HepG2 (cell line): ENCODE results near the gene CCDC57. TPM values are rescaled to one million over a fixed set of nuclear protein-coding genes. Genes with fewer than 3 reads are reported as not detected.
A peak's percentile ranks its signal among the peaks of the same experiment; 100 is the strongest.

Source experiments
- BHLHE40 ChIP-seq: IDR thresholded peaks from 2 replicates; pipeline ENCODE4 v1.6.1; 2011; ENCODE audit warnings: low read length, improper control_type of control experiment
- E2F5 ChIP-seq: sonication (generic); formaldehyde crosslinking; conservative IDR thresholded peaks from 2 replicates; pipeline ENCODE4 v1.4.0; 2020; ENCODE audit warnings: missing genetic modification reagents
- FOXC1 ChIP-seq: sonication (generic); formaldehyde crosslinking; IDR thresholded peaks from 2 replicates; pipeline ENCODE4 v1.8.0; 2022; ENCODE audit warnings: mild to moderate bottlenecking, missing genetic modification reagents, borderline replicate concordance
- GRHL1 ChIP-seq: sonication (generic); formaldehyde crosslinking; conservative IDR thresholded peaks from 2 replicates; pipeline ENCODE4 v1.8.0; 2022; ENCODE audit warnings: missing genetic modification reagents
- HNRNPK ChIP-seq: fragments of 200-400 bp; formaldehyde crosslinking; IDR thresholded peaks from 2 replicates; pipeline ENCODE4 v1.6.1; 2018; ENCODE audit warnings: low read length, low read depth, moderate library complexity, mild to moderate bottlenecking; ENCODE audit not compliant: poor library complexity, severe bottlenecking
- HOXD1 ChIP-seq: sonication (generic); formaldehyde crosslinking; IDR thresholded peaks from 2 replicates; pipeline ENCODE4 v1.5.0; 2020; ENCODE audit warnings: missing genetic modification reagents
- JARID2 ChIP-seq: sonication (generic); formaldehyde crosslinking; IDR thresholded peaks from 2 replicates; pipeline ENCODE4 v1.8.1; 2023; ENCODE audit warnings: missing genetic modification reagents, inconsistent platforms; ENCODE audit not compliant: insufficient replicate concordance
- KLF6 ChIP-seq: IDR thresholded peaks from 2 replicates; pipeline ENCODE4 v1.8.0; 2016; ENCODE audit warnings: missing biosample characterization, missing genetic modification reagents
- NAIF1 ChIP-seq: sonication (generic); formaldehyde crosslinking; IDR thresholded peaks from 2 replicates; pipeline ENCODE4 v1.5.0; 2020; ENCODE audit warnings: mild to moderate bottlenecking, missing genetic modification reagents, borderline replicate concordance
- NBN ChIP-seq: fragments of 450-650 bp; conservative IDR thresholded peaks from 2 replicates; pipeline ENCODE4 v1.6.1; 2017
- RAD51 ChIP-seq: fragments of 450-650 bp; IDR thresholded peaks from 2 replicates; pipeline ENCODE4 v1.6.1; 2016; ENCODE audit warnings: borderline replicate concordance
- RXRB ChIP-seq: IDR thresholded peaks from 2 replicates; pipeline ENCODE4 v1.6.1; 2016; ENCODE audit warnings: borderline replicate concordance, missing genetic modification reagents, missing compliant biosample characterization
- SETDB1 ChIP-seq: sonication (generic); formaldehyde crosslinking; IDR thresholded peaks from 2 replicates; pipeline ENCODE4 v1.5.1; 2020; ENCODE audit warnings: missing genetic modification reagents, mild to moderate bottlenecking, borderline replicate concordance
- ZBTB44 ChIP-seq: sonication (generic); formaldehyde crosslinking; IDR thresholded peaks from 2 replicates; pipeline ENCODE4 v1.4.0; 2020; ENCODE audit warnings: missing genetic modification reagents
- ZFP36L2 ChIP-seq: sonication (generic); formaldehyde crosslinking; IDR thresholded peaks from 2 replicates; pipeline ENCODE4 v1.4.0; 2020; ENCODE audit warnings: missing genetic modification reagents
- ZNF124 ChIP-seq: sonication (generic); formaldehyde crosslinking; IDR thresholded peaks from 2 replicates; pipeline ENCODE4 v1.4.0; 2020; ENCODE audit warnings: missing genetic modification reagents
- ZNF180 ChIP-seq: sonication (generic); formaldehyde crosslinking; IDR thresholded peaks from 2 replicates; pipeline ENCODE4 v1.4.0; 2020; ENCODE audit warnings: low read depth, missing genetic modification reagents, borderline replicate concordance
- ZNF343 ChIP-seq: sonication (generic); formaldehyde crosslinking; IDR thresholded peaks from 2 replicates; pipeline ENCODE4 v1.4.0; 2020; ENCODE audit warnings: mild to moderate bottlenecking, missing genetic modification reagents
- ZNF362 ChIP-seq: sonication (generic); formaldehyde crosslinking; IDR thresholded peaks from 2 replicates; pipeline ENCODE4 v1.4.0; 2020; ENCODE audit warnings: missing genetic modification reagents, mild to moderate bottlenecking, borderline replicate concordance
- ZNF563 ChIP-seq: sonication (generic); formaldehyde crosslinking; IDR thresholded peaks from 2 replicates; pipeline ENCODE4 v1.8.0; 2022; ENCODE audit warnings: mild to moderate bottlenecking, moderate library complexity, missing genetic modification reagents
- ZNF713 ChIP-seq: sonication (generic); formaldehyde crosslinking; IDR thresholded peaks from 2 replicates; pipeline ENCODE4 v1.4.0; 2020; ENCODE audit warnings: mild to moderate bottlenecking, missing genetic modification reagents
- ZSCAN12 ChIP-seq: sonication (generic); formaldehyde crosslinking; IDR thresholded peaks from 2 replicates; pipeline ENCODE4 v1.9.0; 2021; ENCODE audit warnings: mild to moderate bottlenecking, missing genetic modification reagents
- polyA plus RNA-seq, 8 experiments: library from polyadenylated mRNA; depleted of rRNA in 3 of 8; stranded (reverse) in 7 of 8; unstranded in 1 of 8; fragments of >200 nt; fragmentation: Illumina TruSeq in 4 of 8; extraction: Trizol in 4 of 8; gene quantifications; 2 replicates each; pipeline versions ENCODE4 v1.2.1 to v1.2.3, GENCODE V29; 2011 to 2016; ENCODE audit warnings: low read depth in 4 of 8, missing spikeins in 1 of 8, mixed read lengths in 1 of 8; ENCODE audit not compliant: insufficient read depth in 1 of 8
- total RNA-seq, 5 experiments: library from RNA; depleted of rRNA; stranded (reverse); fragments of >200 nt; fragmentation: Illumina TruSeq; extraction: Trizol; gene quantifications; 2 replicates each; pipeline ENCODE4 v1.2.3, GENCODE V29; 2016; ENCODE audit warnings: low read depth in 1 of 5
- TF ChIP-seq, protein P1 (sequence below): fragments of 450-650 bp; IDR thresholded peaks from 2 replicates; pipeline ENCODE4 v1.6.1; 2017

The CCDC57 gene
- total and polyA plus RNA-seq, 2 of the 13 experiments (the other 11 are each of a cell fraction or from before 2014, with no cell fraction given), result 59.3 to 59.9 TPM

GRCh38 chr17:82212331-82213250 is at the start of gene CCDC57 (continued):
- TF ChIP-seq KLF6, result peak; percentile 63; the same call in 1 of the 2 replicates
- peak; percentile 90 for TF ChIP-seq ZNF563 (CRISPR knock-in tag)
- TF ChIP-seq RAD51, result no peak
- TF ChIP-seq ZNF343 (CRISPR knock-in tag), result peak; percentile 47; the same call in 1 of the 2 replicates
- peak; percentile 70; the same call in 1 of the 2 replicates for TF ChIP-seq HOXD1
- TF ChIP-seq ZNF124 (CRISPR knock-in tag), result peak; percentile 68; the same call in 1 of the 2 replicates
- no peak for TF ChIP-seq GRHL1 (CRISPR knock-in tag)
- no peak; the same call in 1 of the 2 replicates for TF ChIP-seq ZBTB44 (CRISPR knock-in tag)
- no peak; the same call in 1 of the 2 replicates for TF ChIP-seq ZSCAN12
- peak; percentile 56; the same call in 1 of the 2 replicates for TF ChIP-seq FOXC1 (CRISPR knock-in tag)
- peak; percentile 45; the same call in 1 of the 2 replicates for TF ChIP-seq BHLHE40
- no peak for TF ChIP-seq ZFP36L2 (CRISPR knock-in tag)
- peak; percentile 58; the same call in 1 of the 2 replicates for TF ChIP-seq E2F5 (CRISPR knock-in tag)
- TF ChIP-seq NAIF1 (CRISPR knock-in tag), result peak; percentile 48; the same call in 1 of the 2 replicates
- TF ChIP-seq ZNF713 (CRISPR knock-in tag), result peak; percentile 68; the same call in 1 of the 2 replicates
- TF ChIP-seq, protein P1, sequence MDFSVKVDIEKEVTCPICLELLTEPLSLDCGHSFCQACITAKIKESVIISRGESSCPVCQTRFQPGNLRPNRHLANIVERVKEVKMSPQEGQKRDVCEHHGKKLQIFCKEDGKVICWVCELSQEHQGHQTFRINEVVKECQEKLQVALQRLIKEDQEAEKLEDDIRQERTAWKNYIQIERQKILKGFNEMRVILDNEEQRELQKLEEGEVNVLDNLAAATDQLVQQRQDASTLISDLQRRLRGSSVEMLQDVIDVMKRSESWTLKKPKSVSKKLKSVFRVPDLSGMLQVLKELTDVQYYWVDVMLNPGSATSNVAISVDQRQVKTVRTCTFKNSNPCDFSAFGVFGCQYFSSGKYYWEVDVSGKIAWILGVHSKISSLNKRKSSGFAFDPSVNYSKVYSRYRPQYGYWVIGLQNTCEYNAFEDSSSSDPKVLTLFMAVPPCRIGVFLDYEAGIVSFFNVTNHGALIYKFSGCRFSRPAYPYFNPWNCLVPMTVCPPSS, result no peak
- TF ChIP-seq ZNF180 (CRISPR knock-in tag), result no peak
- no peak for TF ChIP-seq NBN
- TF ChIP-seq JARID2 (CRISPR knock-in tag), result no peak
- TF ChIP-seq SETDB1, result no peak
- TF ChIP-seq HNRNPK, result no peak
- peak; percentile 90 for TF ChIP-seq ZNF362 (CRISPR knock-in tag)
- TF ChIP-seq RXRB, result peak; percentile 50; the same call in 1 of the 2 replicates
